WTC11 (cell line): ENCODE data around the gene JAZF1. TPM values are rescaled to one million over a fixed set of nuclear protein-coding genes. Genes with fewer than 3 reads are reported as not detected.

ENCODE experiments used
- ATAC-seq: fragments of 200-7000 bp; cut with Tn5 transposase; 2 replicates; pipeline ENCODE4 v1.10.0; 2021; ENCODE audit warnings: mild to moderate bottlenecking, moderate library complexity
- CTCF ChIA-PET: fragments of 300-600 bp; sonication (Branson Sonifier 250); formaldehyde crosslinking; loops from one replicate; lab custom pipeline; 2021; ENCODE audit warnings: antibody characterized with exemption; lab: Charles Lee
- POLR2A ChIA-PET: fragments of 350-600 bp; sonication (Branson Sonifier 250); formaldehyde crosslinking; loops from one replicate; lab custom pipeline; 2021; ENCODE audit warnings: antibody characterized with exemption; lab: Charles Lee
- DNase-seq: peaks from one replicate; pipeline ENCODE4 v3.0.0; 2021; ENCODE audit warnings: low spot score
- H3K27ac Mint-ChIP-seq: 2 replicates; pipeline ENCODE4 v1.8.0; 2021; ENCODE audit warnings: mixed read lengths
- H3K27me3 Mint-ChIP-seq: 2 replicates; pipeline ENCODE4 v1.8.0; 2021; ENCODE audit warnings: low read depth, mild to moderate bottlenecking, moderate library complexity, mixed read lengths
- H3K36me3 Mint-ChIP-seq: 2 replicates; pipeline ENCODE4 v1.8.0; 2021; ENCODE audit warnings: mixed read lengths
- H3K4me1 Mint-ChIP-seq: 2 replicates; pipeline ENCODE4 v1.8.0; 2022; ENCODE audit warnings: mixed read lengths
- H3K4me3 Mint-ChIP-seq: 2 replicates; pipeline ENCODE4 v1.8.0; 2021; ENCODE audit warnings: mild to moderate bottlenecking, moderate library complexity, mixed read lengths
- H3K9me3 Mint-ChIP-seq: 2 replicates; pipeline ENCODE4 v1.8.0; 2021; ENCODE audit warnings: mixed read lengths
- CBFB ChIP-seq: sonication (generic); formaldehyde crosslinking; IDR thresholded peaks from 2 replicates; pipeline ENCODE4 v1.8.1; 2022; ENCODE audit warnings: mild to moderate bottlenecking, low read depth, missing genetic modification reagents
- ESRRA ChIP-seq: sonication (generic); formaldehyde crosslinking; IDR thresholded peaks from 2 replicates; pipeline ENCODE4 v1.8.1; 2022; ENCODE audit warnings: mild to moderate bottlenecking, missing genetic modification reagents, borderline replicate concordance
- GTF2I ChIP-seq: fragments of 250-450 bp; sonication (Bioruptor Pico); conservative IDR thresholded peaks from 2 replicates; pipeline ENCODE4 v1.4.0; 2021; ENCODE audit warnings: mild to moderate bottlenecking
- HMGA2 ChIP-seq: fragments of 250-450 bp; sonication (Bioruptor Pico); IDR thresholded peaks from 2 replicates; pipeline ENCODE4 v1.4.0; 2021; ENCODE audit warnings: mild to moderate bottlenecking, moderate library complexity
- NR2C2 ChIP-seq: sonication (generic); formaldehyde crosslinking; IDR thresholded peaks from 2 replicates; pipeline ENCODE4 v1.8.0; 2022; ENCODE audit warnings: mild to moderate bottlenecking, missing genetic modification reagents
- NR3C1 ChIP-seq: sonication (generic); formaldehyde crosslinking; conservative IDR thresholded peaks from 2 replicates; pipeline ENCODE4 v1.8.1; 2023; ENCODE audit warnings: low read depth, mild to moderate bottlenecking, missing genetic modification reagents
- OVOL2 ChIP-seq: fragments of 250-450 bp; sonication (Bioruptor Pico); IDR thresholded peaks from 2 replicates; pipeline ENCODE4 v1.9.0; 2021; ENCODE audit warnings: mild to moderate bottlenecking, borderline replicate concordance
- RELA ChIP-seq: sonication (generic); formaldehyde crosslinking; IDR thresholded peaks from 2 replicates; pipeline ENCODE4 v1.8.1; 2022; ENCODE audit warnings: missing genetic modification reagents, mild to moderate bottlenecking, borderline replicate concordance
- RORB ChIP-seq: fragments of 250-450 bp; sonication (Bioruptor Pico); IDR thresholded peaks from 2 replicates; pipeline ENCODE4 v1.9.0; 2021; ENCODE audit warnings: mild to moderate bottlenecking
- ZNF263 ChIP-seq: sonication (generic); formaldehyde crosslinking; IDR thresholded peaks from 2 replicates; pipeline ENCODE4 v1.8.1; 2022; ENCODE audit warnings: low read depth, mild to moderate bottlenecking, moderate library complexity, missing genetic modification reagents
- ZNF671 ChIP-seq: fragments of 250-450 bp; sonication (Bioruptor Pico); IDR thresholded peaks from 2 replicates; pipeline ENCODE4 v1.8.0; 2021; ENCODE audit warnings: mild to moderate bottlenecking
- total RNA-seq: library from RNA; stranded (reverse); gene quantifications from 3 replicates; pipeline ENCODE4 v1.2.3, GENCODE V29; 2021
- TF ChIP-seq, protein P1 (sequence below): sonication (generic); formaldehyde crosslinking; IDR thresholded peaks from 2 replicates; pipeline ENCODE4 v1.8.0; 2023; ENCODE audit warnings: missing genetic modification reagents
- TF ChIP-seq, protein P2 (sequence below): sonication (generic); formaldehyde crosslinking; IDR thresholded peaks from 2 replicates; pipeline ENCODE4 v1.8.0; 2022; ENCODE audit warnings: mild to moderate bottlenecking, missing genetic modification reagents
- TF ChIP-seq, protein P3 (sequence below): sonication (generic); formaldehyde crosslinking; IDR thresholded peaks from 2 replicates; pipeline ENCODE4 v1.8.0; 2023; ENCODE audit warnings: missing genetic modification reagents, mild to moderate bottlenecking, borderline replicate concordance
- TF ChIP-seq, protein P4 (sequence below): sonication (generic); formaldehyde crosslinking; IDR thresholded peaks from 2 replicates; pipeline ENCODE4 v1.8.1; 2023; ENCODE audit warnings: mild to moderate bottlenecking, missing genetic modification reagents
- TF ChIP-seq, protein P5 (sequence below): sonication (generic); formaldehyde crosslinking; conservative IDR thresholded peaks from 2 replicates; pipeline ENCODE4 v1.8.1; 2023; ENCODE audit warnings: mild to moderate bottlenecking, low read depth, missing genetic modification reagents, moderate library complexity
- TF ChIP-seq, protein P6 (sequence below): fragments of 250-450 bp; sonication (Bioruptor Pico); IDR thresholded peaks from 2 replicates; pipeline ENCODE4 v1.9.0; 2021; ENCODE audit warnings: mild to moderate bottlenecking
- TF ChIP-seq, protein P7 (sequence below): sonication (generic); formaldehyde crosslinking; IDR thresholded peaks from 2 replicates; pipeline ENCODE4 v1.8.0; 2022; ENCODE audit warnings: mild to moderate bottlenecking, missing genetic modification reagents

The JAZF1 gene
- total RNA-seq, 1 experiment from 2014 or later: 19.0 TPM

DNA sequence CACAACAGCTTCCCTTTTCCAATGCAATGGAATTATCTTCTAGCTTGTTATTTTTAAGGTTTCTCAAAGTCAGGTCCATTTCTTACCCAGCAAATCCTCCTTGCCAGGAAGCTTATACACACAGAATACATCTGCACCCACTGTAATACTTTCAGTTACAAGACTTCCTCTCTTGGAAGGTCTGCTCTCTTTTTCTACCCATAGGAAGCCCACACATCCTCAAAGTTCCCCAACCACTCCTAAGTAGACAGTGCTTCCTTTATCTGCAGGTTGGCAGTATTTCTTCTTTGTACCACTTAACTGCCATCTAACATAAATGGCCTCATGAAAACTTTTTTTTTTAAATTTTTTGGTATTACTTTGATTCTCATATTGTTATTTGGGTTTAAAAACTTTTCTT, 285.0 kb downstream of the JAZF1 start:
- Mint-ChIP-seq H3K4me3 (no peak overlapping the region), H3K4me1 (peaks cover 32% of the 10 kb centered on the region), H3K36me3 (0 out of 2 replicates have a peak, but pooled peaks cover 3% of the 10 kb centered on the region), H3K9me3 (no peaks in the 10 kb centered on the region), H3K27me3 (no peaks in the 10 kb centered on the region), H3K27ac (no peak overlapping the region)
- DNase-seq (no peak), ATAC-seq (no peak)
- ChIA-PET CTCF (no interaction called here), POLR2A (no interaction called here)
- TF ChIP-seq, protein P1, sequence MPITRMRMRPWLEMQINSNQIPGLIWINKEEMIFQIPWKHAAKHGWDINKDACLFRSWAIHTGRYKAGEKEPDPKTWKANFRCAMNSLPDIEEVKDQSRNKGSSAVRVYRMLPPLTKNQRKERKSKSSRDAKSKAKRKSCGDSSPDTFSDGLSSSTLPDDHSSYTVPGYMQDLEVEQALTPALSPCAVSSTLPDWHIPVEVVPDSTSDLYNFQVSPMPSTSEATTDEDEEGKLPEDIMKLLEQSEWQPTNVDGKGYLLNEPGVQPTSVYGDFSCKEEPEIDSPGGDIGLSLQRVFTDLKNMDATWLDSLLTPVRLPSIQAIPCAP (CRISPR knock-in tag): no peak
- no peak for TF ChIP-seq RELA (CRISPR knock-in tag)
- no peak for TF ChIP-seq HMGA2 (CRISPR knock-in tag)
- TF ChIP-seq, protein P2, sequence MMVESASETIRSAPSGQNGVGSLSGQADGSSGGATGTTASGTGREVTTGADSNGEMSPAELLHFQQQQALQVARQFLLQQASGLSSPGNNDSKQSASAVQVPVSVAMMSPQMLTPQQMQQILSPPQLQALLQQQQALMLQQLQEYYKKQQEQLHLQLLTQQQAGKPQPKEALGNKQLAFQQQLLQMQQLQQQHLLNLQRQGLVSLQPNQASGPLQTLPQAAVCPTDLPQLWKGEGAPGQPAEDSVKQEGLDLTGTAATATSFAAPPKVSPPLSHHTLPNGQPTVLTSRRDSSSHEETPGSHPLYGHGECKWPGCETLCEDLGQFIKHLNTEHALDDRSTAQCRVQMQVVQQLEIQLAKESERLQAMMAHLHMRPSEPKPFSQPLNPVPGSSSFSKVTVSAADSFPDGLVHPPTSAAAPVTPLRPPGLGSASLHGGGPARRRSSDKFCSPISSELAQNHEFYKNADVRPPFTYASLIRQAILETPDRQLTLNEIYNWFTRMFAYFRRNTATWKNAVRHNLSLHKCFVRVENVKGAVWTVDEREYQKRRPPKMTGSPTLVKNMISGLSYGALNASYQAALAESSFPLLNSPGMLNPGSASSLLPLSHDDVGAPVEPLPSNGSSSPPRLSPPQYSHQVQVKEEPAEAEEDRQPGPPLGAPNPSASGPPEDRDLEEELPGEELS (CRISPR knock-in tag): no peak
- TF ChIP-seq, protein P3, sequence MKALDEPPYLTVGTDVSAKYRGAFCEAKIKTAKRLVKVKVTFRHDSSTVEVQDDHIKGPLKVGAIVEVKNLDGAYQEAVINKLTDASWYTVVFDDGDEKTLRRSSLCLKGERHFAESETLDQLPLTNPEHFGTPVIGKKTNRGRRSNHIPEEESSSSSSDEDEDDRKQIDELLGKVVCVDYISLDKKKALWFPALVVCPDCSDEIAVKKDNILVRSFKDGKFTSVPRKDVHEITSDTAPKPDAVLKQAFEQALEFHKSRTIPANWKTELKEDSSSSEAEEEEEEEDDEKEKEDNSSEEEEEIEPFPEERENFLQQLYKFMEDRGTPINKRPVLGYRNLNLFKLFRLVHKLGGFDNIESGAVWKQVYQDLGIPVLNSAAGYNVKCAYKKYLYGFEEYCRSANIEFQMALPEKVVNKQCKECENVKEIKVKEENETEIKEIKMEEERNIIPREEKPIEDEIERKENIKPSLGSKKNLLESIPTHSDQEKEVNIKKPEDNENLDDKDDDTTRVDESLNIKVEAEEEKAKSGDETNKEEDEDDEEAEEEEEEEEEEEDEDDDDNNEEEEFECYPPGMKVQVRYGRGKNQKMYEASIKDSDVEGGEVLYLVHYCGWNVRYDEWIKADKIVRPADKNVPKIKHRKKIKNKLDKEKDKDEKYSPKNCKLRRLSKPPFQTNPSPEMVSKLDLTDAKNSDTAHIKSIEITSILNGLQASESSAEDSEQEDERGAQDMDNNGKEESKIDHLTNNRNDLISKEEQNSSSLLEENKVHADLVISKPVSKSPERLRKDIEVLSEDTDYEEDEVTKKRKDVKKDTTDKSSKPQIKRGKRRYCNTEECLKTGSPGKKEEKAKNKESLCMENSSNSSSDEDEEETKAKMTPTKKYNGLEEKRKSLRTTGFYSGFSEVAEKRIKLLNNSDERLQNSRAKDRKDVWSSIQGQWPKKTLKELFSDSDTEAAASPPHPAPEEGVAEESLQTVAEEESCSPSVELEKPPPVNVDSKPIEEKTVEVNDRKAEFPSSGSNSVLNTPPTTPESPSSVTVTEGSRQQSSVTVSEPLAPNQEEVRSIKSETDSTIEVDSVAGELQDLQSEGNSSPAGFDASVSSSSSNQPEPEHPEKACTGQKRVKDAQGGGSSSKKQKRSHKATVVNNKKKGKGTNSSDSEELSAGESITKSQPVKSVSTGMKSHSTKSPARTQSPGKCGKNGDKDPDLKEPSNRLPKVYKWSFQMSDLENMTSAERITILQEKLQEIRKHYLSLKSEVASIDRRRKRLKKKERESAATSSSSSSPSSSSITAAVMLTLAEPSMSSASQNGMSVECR (CRISPR knock-in tag): no peak
- TF ChIP-seq, protein P4, sequence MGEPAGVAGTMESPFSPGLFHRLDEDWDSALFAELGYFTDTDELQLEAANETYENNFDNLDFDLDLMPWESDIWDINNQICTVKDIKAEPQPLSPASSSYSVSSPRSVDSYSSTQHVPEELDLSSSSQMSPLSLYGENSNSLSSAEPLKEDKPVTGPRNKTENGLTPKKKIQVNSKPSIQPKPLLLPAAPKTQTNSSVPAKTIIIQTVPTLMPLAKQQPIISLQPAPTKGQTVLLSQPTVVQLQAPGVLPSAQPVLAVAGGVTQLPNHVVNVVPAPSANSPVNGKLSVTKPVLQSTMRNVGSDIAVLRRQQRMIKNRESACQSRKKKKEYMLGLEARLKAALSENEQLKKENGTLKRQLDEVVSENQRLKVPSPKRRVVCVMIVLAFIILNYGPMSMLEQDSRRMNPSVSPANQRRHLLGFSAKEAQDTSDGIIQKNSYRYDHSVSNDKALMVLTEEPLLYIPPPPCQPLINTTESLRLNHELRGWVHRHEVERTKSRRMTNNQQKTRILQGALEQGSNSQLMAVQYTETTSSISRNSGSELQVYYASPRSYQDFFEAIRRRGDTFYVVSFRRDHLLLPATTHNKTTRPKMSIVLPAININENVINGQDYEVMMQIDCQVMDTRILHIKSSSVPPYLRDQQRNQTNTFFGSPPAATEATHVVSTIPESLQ (CRISPR knock-in tag): no peak
- no peak for TF ChIP-seq CBFB (CRISPR knock-in tag)
- TF ChIP-seq ESRRA (CRISPR knock-in tag): no peak
- no peak for TF ChIP-seq GTF2I (CRISPR knock-in tag)
- TF ChIP-seq OVOL2: no peak
- no peak for TF ChIP-seq ZNF263 (CRISPR knock-in tag)
- no peak for TF ChIP-seq ZNF671 (CRISPR knock-in tag)
- TF ChIP-seq RORB (CRISPR knock-in tag): no peak
- no peak for TF ChIP-seq NR2C2
- no peak for TF ChIP-seq NR3C1 (CRISPR knock-in tag)
- TF ChIP-seq, protein P5, sequence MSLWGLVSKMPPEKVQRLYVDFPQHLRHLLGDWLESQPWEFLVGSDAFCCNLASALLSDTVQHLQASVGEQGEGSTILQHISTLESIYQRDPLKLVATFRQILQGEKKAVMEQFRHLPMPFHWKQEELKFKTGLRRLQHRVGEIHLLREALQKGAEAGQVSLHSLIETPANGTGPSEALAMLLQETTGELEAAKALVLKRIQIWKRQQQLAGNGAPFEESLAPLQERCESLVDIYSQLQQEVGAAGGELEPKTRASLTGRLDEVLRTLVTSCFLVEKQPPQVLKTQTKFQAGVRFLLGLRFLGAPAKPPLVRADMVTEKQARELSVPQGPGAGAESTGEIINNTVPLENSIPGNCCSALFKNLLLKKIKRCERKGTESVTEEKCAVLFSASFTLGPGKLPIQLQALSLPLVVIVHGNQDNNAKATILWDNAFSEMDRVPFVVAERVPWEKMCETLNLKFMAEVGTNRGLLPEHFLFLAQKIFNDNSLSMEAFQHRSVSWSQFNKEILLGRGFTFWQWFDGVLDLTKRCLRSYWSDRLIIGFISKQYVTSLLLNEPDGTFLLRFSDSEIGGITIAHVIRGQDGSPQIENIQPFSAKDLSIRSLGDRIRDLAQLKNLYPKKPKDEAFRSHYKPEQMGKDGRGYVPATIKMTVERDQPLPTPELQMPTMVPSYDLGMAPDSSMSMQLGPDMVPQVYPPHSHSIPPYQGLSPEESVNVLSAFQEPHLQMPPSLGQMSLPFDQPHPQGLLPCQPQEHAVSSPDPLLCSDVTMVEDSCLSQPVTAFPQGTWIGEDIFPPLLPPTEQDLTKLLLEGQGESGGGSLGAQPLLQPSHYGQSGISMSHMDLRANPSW (CRISPR knock-in tag): no peak
- TF ChIP-seq, protein P6, sequence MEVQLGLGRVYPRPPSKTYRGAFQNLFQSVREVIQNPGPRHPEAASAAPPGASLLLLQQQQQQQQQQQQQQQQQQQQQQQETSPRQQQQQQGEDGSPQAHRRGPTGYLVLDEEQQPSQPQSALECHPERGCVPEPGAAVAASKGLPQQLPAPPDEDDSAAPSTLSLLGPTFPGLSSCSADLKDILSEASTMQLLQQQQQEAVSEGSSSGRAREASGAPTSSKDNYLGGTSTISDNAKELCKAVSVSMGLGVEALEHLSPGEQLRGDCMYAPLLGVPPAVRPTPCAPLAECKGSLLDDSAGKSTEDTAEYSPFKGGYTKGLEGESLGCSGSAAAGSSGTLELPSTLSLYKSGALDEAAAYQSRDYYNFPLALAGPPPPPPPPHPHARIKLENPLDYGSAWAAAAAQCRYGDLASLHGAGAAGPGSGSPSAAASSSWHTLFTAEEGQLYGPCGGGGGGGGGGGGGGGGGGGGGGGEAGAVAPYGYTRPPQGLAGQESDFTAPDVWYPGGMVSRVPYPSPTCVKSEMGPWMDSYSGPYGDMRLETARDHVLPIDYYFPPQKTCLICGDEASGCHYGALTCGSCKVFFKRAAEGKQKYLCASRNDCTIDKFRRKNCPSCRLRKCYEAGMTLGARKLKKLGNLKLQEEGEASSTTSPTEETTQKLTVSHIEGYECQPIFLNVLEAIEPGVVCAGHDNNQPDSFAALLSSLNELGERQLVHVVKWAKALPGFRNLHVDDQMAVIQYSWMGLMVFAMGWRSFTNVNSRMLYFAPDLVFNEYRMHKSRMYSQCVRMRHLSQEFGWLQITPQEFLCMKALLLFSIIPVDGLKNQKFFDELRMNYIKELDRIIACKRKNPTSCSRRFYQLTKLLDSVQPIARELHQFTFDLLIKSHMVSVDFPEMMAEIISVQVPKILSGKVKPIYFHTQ (CRISPR knock-in tag): no peak
- TF ChIP-seq, protein P7, sequence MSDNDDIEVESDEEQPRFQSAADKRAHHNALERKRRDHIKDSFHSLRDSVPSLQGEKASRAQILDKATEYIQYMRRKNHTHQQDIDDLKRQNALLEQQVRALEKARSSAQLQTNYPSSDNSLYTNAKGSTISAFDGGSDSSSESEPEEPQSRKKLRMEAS (CRISPR knock-in tag): no peak
